Calu3 (cell line): ENCODE data around the gene TJP2. TPM values are rescaled to one million over a fixed set of nuclear protein-coding genes. Genes with fewer than 3 reads are reported as not detected.
"Not testable (repeated sequence)": the region's sequence is repeated elsewhere in the genome, so short reads cannot be mapped to it uniquely, and the experiment has no call there.

Source experiments
- BruUV-seq: library from RNA; stranded (reverse); fragments of 400-500 nt; replicated peaks from 2 replicates; lab custom pipeline; 2021; lab: Mats Ljungman, UMichigan
- CTCF ChIA-PET: fragments of 300-600 bp; sonication (Branson Sonifier 250); formaldehyde crosslinking; loops from one replicate; lab custom pipeline; 2022; ENCODE audit warnings: antibody characterized with exemption; lab: Charles Lee
- DNase-seq: peaks from one replicate; pipeline ENCODE4 v3.0.0; 2022
- H3K27ac Mint-ChIP-seq: one replicate; pipeline ENCODE4 v1.8.0; 2022; ENCODE audit warnings: mixed read lengths; ENCODE audit not compliant: unreplicated experiment
- H3K27me3 Mint-ChIP-seq: one replicate; pipeline ENCODE4 v1.8.0; 2022; ENCODE audit warnings: mixed read lengths; ENCODE audit not compliant: unreplicated experiment
- H3K36me3 Mint-ChIP-seq: one replicate; pipeline ENCODE4 v1.8.0; 2022; ENCODE audit warnings: mild to moderate bottlenecking, moderate library complexity, mixed read lengths; ENCODE audit not compliant: insufficient read depth, unreplicated experiment
- H3K4me1 Mint-ChIP-seq: one replicate; pipeline ENCODE4 v1.8.0; 2022; ENCODE audit warnings: mild to moderate bottlenecking, low read depth, mixed read lengths; ENCODE audit not compliant: unreplicated experiment
- H3K4me3 Mint-ChIP-seq: one replicate; pipeline ENCODE4 v1.8.0; 2022; ENCODE audit warnings: mild to moderate bottlenecking, low read depth, moderate library complexity, mixed read lengths; ENCODE audit not compliant: unreplicated experiment
- H3K9me3 Mint-ChIP-seq: one replicate; pipeline ENCODE4 v1.8.0; 2022; ENCODE audit warnings: low read depth, mixed read lengths; ENCODE audit not compliant: unreplicated experiment
- intact Hi-C: fragments of 100-400 bp; cut with micrococcal nuclease; formaldehyde crosslinking; loops from one replicate; pipeline ENCODE4 v1.10.0; 2022; ENCODE audit not compliant: unreplicated experiment
- total RNA-seq: library from RNA; stranded (reverse); gene quantifications from 2 replicates; pipeline ENCODE4 v1.2.3, GENCODE V29; 2022
- TF ChIP-seq, protein P1 (sequence below): fragments of 200-600 bp; IDR thresholded peaks from one replicate; pipeline ENCODE4 v1.8.0; 2022; ENCODE audit warnings: antibody characterized with exemption; ENCODE audit not compliant: unreplicated experiment

The TJP2 gene
- total RNA-seq, 1 experiment from 2014 or later, result 139 TPM

DNA sequence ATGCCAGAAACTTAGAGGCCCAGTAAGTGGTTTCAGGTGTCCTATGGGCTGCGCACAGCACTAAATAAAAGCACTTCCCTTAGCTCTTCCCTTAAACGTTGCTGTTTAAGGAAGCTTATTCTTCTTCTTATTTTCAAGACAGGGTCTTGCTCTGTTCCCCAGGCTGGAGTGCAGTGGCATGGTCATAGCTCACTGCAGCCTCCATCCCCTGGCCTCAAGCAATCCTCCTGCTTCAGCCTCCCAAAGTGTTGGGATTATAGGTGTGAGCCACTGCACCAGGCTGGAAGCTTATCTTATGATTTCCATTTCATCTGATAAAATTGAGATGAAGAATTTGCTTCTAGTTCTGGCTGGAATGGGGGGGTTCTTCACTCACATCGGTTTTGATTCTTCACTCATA lies 15.6 kb upstream of the TJP2 start:
- no peak overlapping the region for H3K4me3 Mint-ChIP-seq
- H3K36me3 Mint-ChIP-seq, result peaks cover 36% of the 10 kb centered on the region
- CTCF ChIA-PET, result interaction anchor here (0.6 to 1.4 kb wide), 6 partner anchors 29 to 296 kb away, joined by 3 to 13 read pairs (median 4); no protein-coding TSS in a partner anchor
- intact Hi-C loops, result no loop called here
- TF ChIP-seq, protein P1, sequence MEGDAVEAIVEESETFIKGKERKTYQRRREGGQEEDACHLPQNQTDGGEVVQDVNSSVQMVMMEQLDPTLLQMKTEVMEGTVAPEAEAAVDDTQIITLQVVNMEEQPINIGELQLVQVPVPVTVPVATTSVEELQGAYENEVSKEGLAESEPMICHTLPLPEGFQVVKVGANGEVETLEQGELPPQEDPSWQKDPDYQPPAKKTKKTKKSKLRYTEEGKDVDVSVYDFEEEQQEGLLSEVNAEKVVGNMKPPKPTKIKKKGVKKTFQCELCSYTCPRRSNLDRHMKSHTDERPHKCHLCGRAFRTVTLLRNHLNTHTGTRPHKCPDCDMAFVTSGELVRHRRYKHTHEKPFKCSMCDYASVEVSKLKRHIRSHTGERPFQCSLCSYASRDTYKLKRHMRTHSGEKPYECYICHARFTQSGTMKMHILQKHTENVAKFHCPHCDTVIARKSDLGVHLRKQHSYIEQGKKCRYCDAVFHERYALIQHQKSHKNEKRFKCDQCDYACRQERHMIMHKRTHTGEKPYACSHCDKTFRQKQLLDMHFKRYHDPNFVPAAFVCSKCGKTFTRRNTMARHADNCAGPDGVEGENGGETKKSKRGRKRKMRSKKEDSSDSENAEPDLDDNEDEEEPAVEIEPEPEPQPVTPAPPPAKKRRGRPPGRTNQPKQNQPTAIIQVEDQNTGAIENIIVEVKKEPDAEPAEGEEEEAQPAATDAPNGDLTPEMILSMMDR, result no peak
- H3K27me3 Mint-ChIP-seq, result no peaks in the 10 kb centered on the region
- H3K27ac Mint-ChIP-seq, result no peak overlapping the region
- DNase-seq, result no peak
- BruUV-seq, result no TSS peak
- H3K4me1 Mint-ChIP-seq, result peaks cover 34% of the 10 kb centered on the region
- H3K9me3 Mint-ChIP-seq, result no peaks in the 10 kb centered on the region

DNA sequence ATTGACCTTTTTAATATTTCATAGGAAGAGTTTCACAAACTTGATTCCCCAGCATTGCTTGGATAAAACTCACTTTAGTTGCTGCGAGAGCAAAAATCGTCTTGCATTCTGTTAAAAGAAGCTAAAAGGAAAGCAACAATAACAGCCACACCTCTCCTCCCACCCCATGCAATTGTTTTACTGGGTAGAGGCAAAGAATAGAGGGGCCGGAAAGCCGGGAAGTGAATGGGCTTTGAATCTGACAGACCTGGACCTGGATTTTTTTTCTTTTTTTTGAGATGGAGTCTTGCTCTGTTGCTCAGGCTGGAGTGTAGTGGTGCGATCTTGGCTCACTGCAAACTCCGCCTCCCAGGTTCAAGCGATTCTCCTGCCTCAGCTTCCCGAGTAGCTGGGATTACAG lies 9.5 kb upstream of the TJP2 start:
- H3K27ac Mint-ChIP-seq, DNase-seq, intact Hi-C loops, H3K4me3 Mint-ChIP-seq, H3K4me1 Mint-ChIP-seq, BruUV-seq, H3K27me3 Mint-ChIP-seq, H3K9me3 Mint-ChIP-seq, CTCF ChIA-PET: not testable (repeated sequence)
- peaks cover 27% of the 10 kb centered on the region for H3K36me3 Mint-ChIP-seq

DNA sequence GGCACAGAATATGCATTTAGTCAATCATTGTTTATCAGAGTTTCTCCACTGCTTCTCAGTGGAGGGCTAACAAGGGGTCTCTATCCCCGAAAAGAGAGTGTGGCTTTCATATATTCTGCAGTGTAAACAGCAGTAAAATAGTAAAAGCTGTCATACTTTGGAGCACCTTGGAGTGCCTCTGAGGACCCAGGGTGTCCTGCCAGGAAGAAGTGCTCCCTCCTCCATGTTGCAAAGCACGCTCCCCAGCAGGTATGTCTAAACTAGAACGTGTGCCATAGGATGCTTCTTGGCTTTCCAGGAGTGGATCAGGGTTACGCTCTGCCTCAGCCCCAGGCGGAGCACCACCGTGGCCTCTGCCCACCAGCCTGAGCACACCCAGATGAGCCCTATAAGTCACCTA lies 8.5 kb upstream of the TJP2 start:
- BruUV-seq, result no TSS peak
- TF ChIP-seq, protein P1, result no peak
- Mint-ChIP-seq H3K27me3 (no peaks in the 10 kb centered on the region), H3K4me3 (no peak overlapping the region), H3K27ac (no peak overlapping the region), H3K36me3 (peaks cover 27% of the 10 kb centered on the region), H3K9me3 (no peaks in the 10 kb centered on the region), H3K4me1 (peaks cover 14% of the 10 kb centered on the region)
- CTCF ChIA-PET, result no interaction called here
- intact Hi-C loops, result no loop called here
- DNase-seq, result no peak

DNA sequence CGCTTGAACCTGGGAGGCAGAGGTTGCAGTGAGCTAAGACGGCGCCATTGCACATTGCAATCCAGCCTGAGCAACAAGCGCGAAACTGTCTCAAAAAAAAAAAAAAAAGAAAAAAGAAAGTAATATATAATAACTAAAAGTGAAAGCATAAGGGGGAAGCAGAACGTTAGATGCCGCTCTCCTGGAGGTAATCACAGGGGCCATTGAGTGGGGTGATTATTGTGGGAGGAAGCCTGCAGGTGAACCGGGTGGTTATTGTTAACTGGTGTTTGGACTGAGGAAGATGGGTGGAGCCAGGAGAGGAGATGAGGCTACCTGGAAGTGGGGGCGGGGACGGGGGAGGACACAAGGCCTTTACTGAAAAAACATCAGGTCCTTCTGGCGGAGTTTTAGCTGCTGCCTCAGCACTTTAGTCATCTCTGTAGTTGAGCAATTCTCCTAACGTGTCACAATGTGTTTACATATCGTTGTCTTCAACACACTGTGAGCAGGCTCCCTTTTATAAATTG lies 5.3 kb upstream of the TJP2 start:
- no peak for DNase-seq
- H3K27me3 Mint-ChIP-seq, result no peaks in the 10 kb centered on the region
- intact Hi-C loops, result no loop called here
- BruUV-seq, result no TSS peak
- no peak overlapping the region for H3K4me3 Mint-ChIP-seq
- TF ChIP-seq, protein P1, result no peak
- H3K9me3 Mint-ChIP-seq, result no peaks in the 10 kb centered on the region
- H3K27ac Mint-ChIP-seq, result no peak overlapping the region
- H3K4me1 Mint-ChIP-seq, result peaks cover 23% of the 10 kb centered on the region
- H3K36me3 Mint-ChIP-seq, result peaks cover 30% of the 10 kb centered on the region
- CTCF ChIA-PET, result no interaction called here

DNA sequence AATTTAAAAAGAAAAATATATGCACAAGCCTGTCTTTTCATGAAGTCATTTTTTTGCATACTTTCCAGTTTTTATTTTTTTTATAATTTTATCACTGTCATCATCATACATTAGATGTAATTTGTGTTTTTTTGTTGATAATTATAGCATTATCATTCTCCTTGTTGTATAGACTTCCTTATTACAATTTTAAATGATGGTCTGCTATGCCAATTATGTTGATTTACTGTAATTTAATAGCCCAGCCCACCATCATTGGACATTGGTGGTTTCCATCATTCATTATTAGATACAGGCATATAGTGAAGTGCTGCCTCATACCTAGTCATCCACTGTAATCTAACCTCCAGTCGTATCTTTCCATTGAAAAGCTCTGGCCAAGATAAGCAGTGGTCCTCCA lies 3.8 kb upstream of the TJP2 start:
- intact Hi-C loops, result no loop called here
- Mint-ChIP-seq H3K27ac (peak overlapping the region; percentile 75), H3K4me1 (peaks cover 27% of the 10 kb centered on the region), H3K9me3 (no peaks in the 10 kb centered on the region), H3K27me3 (no peaks in the 10 kb centered on the region), H3K36me3 (peaks cover 26% of the 10 kb centered on the region), H3K4me3 (no peak overlapping the region)
- CTCF ChIA-PET, result interaction anchor here (0.6 kb wide), 2 partner anchors 15 to 69 kb away, joined by 3 to 5 read pairs; no protein-coding TSS in a partner anchor
- BruUV-seq, result no TSS peak
- DNase-seq, result no peak
- TF ChIP-seq, protein P1, result no peak
